ENCODE results near the gene CD74. TPM values are rescaled to one million over a fixed set of nuclear protein-coding genes. Genes with fewer than 3 reads are reported as not detected.

CD74 gene
- polyA plus RNA-seq, 2 of the 4 experiments (the other 2 are of a cell fraction), result not detected

DNA sequence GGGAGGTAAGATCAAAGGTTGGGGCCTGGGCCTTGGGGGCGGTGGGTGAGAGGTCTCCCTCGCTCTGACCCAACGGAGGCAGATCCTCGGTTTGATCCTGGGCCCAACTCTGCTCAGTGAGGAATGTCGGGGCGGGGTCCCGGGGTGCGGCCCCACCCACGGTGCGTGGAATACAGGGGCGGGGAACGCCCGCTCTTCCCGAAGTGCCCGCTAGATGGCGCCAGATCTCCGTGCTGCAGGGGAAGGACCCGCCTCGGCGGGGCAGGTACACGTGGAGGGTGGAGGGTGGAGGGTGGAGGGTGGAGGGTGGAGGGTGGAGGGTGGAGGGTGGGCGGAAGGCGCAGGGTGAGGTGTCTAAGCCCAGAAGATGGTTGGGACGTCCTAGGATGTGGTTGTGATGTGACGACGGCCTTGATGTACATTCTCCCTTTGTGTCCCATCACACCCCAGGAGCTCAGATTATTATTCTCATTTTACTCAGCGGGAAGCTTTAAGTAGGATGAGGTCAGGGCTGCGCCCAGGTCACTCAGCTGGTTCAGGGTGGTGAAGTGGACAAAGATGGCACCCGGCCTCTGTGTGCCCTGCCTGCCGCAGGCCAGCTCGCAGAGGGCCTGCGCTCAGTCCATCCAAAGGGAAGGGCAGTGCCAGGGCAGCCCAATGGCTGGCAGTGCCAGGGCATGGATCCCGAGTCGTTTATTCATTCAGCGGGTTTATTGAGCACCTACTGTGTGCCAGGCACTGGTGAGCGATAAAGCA, 46.3 kb upstream of the CD74 start:
- DNase-seq (ENCODE audit: low read depth in 1 of 2, low spot score in 1 of 2) (peak; percentile 72 to 81), FAIRE-seq (no peak), ATAC-seq (peak; percentile 88 to 94)
- H3K4me2 ChIP-seq, result peak overlapping the region; percentile 88
- H3K4me1 ChIP-seq, result peaks cover 35% of the 10 kb centered on the region
- ChIA-PET CTCF (interaction anchor here (0.5 to 13.5 kb wide), 47 partner anchors 9 to 1179 kb away, joined by 3 to 211 read pairs (median 7); partner anchors contain the start of genes NDST1, RPS14, SMIM3 and SYNPO), POLR2A (interaction anchor here (0.6 kb wide), 1 partner anchor 91 kb away, joined by 6 read pairs; no protein-coding TSS in a partner anchor)
- no peaks in the 10 kb centered on the region for H3K9me3 ChIP-seq
- peak overlapping the region; percentile 79 to 85 for H3K27ac ChIP-seq
- peak overlapping the region; percentile 31; the same call in 2 of the 3 replicates for H3K4me3 ChIP-seq
- 38% methylated on average over 18 of the region's 36 CpGs for WGBS (ENCODE audit: missing lambda C conversion rate)
- TF ChIP-seq RNF2 (IDR thresholded peaks at IDR 0.05; ENCODE audit: borderline replicate concordance, low read depth) (no peak), ESRRA (IDR thresholded peaks at IDR 0.05; ENCODE audit: borderline replicate concordance, low read length) (no peak), HDAC2 (IDR thresholded peaks at IDR 0.05) (no peak), NPAS2 (CRISPR knock-in tag; IDR thresholded peaks at IDR 0.05; ENCODE audit: borderline replicate concordance) (no peak), EP300 (IDR thresholded peaks at IDR 0.05) (no peak), MAZ (IDR thresholded peaks at IDR 0.05; ENCODE audit: borderline replicate concordance, low read depth, low read length) (peak; percentile 68; the same call in 1 of the 2 replicates), EHMT2 (IDR thresholded peaks at IDR 0.05; ENCODE audit: low read depth) (no peak), ZNF302 (CRISPR knock-in tag; IDR thresholded peaks at IDR 0.05) (no peak), CBX8 (IDR thresholded peaks at IDR 0.05) (no peak), REST (IDR thresholded peaks at IDR 0.05) (no peak), KDM5A (IDR thresholded peaks at IDR 0.05) (peak; percentile 44; the same call in 1 of the 2 replicates), CHD4 (IDR thresholded peaks at IDR 0.05; ENCODE audit: borderline replicate concordance) (no peak), FOSB (CRISPR knock-in tag; IDR thresholded peaks at IDR 0.05) (no peak), JUNB (IDR thresholded peaks at IDR 0.05) (no peak), CBX2 (IDR thresholded peaks at IDR 0.05; ENCODE audit: borderline replicate concordance, low read depth) (no peak), RARB (CRISPR knock-in tag; IDR thresholded peaks at IDR 0.05) (no peak), E2F6 (IDR thresholded peaks at IDR 0.05; ENCODE audit: borderline replicate concordance, low read depth) (no peak), HOXB5 (CRISPR knock-in tag; IDR thresholded peaks at IDR 0.05) (no peak), GATA3 (IDR thresholded peaks at IDR 0.05; ENCODE audit: borderline replicate concordance) (no peak), TP53 (CRISPR knock-in tag; IDR thresholded peaks at IDR 0.05) (no peak), BHLHE40 (IDR thresholded peaks at IDR 0.05; ENCODE audit: low read depth, low read length) (no peak), SREBF2 (IDR thresholded peaks at IDR 0.05) (no peak), RAD21 (conservative IDR thresholded peaks at IDR 0.05 in 1 of 2, IDR thresholded peaks at IDR 0.05 in 1 of 2) (peak; percentile 89 to 99), NFE2L2 (conservative IDR thresholded peaks at IDR 0.05; ENCODE audit: low read length) (no peak), FOXS1 (CRISPR knock-in tag; IDR thresholded peaks at IDR 0.05) (no peak), RFX5 (IDR thresholded peaks at IDR 0.05) (no peak), JUN (IDR thresholded peaks at IDR 0.05) (peak in 1 of 2 experiments; percentile 6; a peak in 1 of 5 replicates), HEYL (CRISPR knock-in tag; IDR thresholded peaks at IDR 0.05) (no peak), PHF8 (IDR thresholded peaks at IDR 0.05; ENCODE audit: borderline replicate concordance, low read depth) (no peak), NR3C1 (IDR thresholded peaks at IDR 0.05) (no peak), RCOR1 (IDR thresholded peaks at IDR 0.05; ENCODE audit: low read depth, low read length) (no peak), KDM1A (IDR thresholded peaks at IDR 0.05; ENCODE audit: low read depth) (no peak), USF2 (IDR thresholded peaks at IDR 0.05) (no peak), MAFK (IDR thresholded peaks at IDR 0.05; ENCODE audit: partially characterized antibody) (no peak), ZFP36 (IDR thresholded peaks at IDR 0.05; ENCODE audit: borderline replicate concordance, partially characterized antibody) (no peak), MYC (IDR thresholded peaks at IDR 0.05; ENCODE audit: borderline replicate concordance, low read length) (0 out of 2 replicates have a peak, but pooled peaks have one; percentile 53)
- TF ChIP-seq, protein P1, sequence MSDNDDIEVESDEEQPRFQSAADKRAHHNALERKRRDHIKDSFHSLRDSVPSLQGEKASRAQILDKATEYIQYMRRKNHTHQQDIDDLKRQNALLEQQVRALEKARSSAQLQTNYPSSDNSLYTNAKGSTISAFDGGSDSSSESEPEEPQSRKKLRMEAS (IDR thresholded peaks at IDR 0.05), result peak; percentile 85
- TF ChIP-seq, protein P2, sequence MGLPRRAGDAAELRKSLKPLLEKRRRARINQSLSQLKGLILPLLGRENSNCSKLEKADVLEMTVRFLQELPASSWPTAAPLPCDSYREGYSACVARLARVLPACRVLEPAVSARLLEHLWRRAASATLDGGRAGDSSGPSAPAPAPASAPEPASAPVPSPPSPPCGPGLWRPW (IDR thresholded peaks at IDR 0.05), result no peak

All from A549 (cell line).